8988T (cell line): ENCODE measurements around the gene ADSS1.

Source experiments
- DNase-seq: peaks from one replicate; pipeline ENCODE4 v3.0.0; 2011

ADSS1 gene

DNA sequence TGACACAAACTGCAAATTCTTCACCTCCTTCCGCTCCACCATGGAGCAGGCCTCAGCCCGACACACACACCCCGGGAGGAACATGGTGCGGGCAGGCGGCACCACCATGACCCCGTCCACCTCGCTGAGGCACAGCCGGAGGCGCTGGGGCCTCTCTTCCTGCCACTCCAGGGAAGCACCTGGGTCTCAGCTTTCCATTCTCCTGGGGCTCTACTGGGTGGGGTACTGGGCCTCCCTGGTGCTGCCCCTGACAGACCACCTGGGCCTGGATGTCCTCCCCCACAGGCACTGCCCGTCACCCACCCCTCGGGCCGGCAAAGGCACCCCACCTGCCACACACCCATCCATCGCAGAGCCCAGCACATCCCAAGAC, 61.7 kb downstream of the ADSS1 start:
- DNase-seq, result no peak

GRCh38 chr14:104786091-104786586, 62.1 kb downstream of the ADSS1 start:
- no peak for DNase-seq

DNA sequence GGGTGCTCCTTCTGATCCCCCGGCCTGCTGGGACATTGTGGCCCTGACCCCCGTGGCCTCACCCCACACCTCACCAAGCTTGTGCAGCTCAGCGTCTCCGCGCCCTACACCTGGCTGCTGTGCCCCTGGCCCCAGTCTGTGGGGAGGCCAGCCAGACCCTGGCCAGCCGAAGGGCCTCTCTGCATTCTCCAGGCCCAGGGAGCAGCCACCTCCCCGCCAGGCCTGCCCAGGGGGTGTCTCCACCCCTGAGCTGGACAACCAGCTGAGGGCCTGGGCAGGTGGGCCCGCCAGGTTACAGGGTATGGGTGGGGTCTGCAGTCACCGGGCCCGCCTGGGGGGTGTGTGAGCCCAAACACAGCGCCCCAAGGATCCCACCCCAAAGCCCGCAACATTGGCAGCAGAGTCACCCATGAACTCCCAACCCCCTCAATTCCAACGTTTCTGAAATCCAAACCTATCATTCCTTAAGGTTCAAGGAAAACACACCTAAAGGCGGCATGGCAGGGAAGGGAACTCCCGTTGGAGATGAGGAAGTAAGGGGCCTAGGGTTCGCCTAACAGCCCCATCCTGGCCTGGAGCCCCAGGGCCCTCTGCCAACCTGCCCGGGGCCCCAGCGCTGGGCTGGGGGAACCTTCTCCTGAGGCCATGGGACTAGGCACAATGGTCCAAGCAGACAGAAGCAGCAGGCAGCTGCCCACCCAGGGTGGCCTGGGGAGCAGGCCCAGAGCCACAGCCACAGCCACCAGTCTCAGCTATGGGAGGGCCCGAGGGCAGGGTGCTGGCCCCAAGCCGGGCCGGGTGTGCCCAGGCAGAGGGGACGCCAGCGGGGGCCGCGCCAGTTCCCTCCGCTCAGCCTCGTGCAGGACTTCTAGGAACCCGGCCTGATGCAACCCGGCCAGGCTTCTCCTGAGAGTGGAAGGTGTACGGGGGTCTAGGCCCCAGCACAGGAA, 63.0 kb downstream of the ADSS1 start:
- DNase-seq, result no peak

DNA sequence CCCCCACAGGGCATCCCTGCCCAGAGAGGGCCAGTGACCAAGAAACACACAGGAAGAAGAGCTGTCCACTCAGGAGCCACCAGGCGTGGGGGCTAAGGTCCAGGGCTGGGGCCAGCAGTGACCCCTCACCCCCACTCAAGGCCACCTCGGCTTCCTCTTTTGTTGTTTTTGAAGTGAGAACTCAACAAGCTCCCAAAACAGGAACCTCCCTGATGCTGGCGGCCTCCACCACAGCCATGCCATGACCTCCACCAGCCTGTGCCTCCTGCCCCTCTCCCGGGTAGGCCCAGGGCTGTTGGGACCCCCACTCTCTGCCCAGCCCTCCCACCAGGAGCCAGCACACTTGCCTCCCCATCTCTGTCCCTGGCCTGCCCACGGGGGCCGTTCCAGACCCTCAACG, 63.7 kb downstream of the ADSS1 start:
- no peak for DNase-seq

DNA sequence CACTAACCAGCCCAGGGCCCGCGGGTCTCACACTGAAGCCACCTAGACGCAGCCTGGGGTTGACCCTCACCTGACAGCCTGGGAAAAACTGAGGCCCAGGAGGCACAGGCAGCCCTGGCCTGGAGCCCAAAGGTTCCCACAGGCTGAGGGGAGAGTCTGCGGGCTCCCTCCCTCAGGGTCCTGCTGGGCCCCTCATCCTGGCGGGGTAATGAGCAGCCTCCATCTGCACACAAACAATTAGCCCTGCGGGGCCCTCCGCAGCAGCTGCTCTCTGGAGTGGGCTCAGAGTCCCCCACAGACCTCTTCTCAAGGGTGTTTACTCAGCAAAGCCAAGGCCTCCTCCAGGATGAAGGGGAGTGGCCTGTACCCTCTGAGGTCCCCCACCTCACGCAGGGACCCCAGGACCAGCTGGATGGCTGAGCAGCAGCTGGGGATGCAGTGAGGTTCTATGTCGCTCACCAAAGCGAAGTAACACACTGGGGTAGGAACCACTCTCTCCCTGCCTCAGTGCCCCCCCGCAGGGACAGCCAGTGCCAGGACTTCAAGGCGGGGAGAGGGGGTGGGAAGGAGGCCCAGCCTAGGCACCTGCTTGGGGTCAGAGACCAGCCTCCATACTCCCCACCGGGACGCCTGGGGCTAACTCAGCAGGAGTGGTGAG, 64.3 kb downstream of the ADSS1 start:
- no peak for DNase-seq

- DNase-seq, result no peak
Measured at GRCh38 chr14:104788873-104789663, 65.0 kb downstream of the ADSS1 start.

GRCh38 chr14:104789752-104790743, 66.0 kb downstream of the ADSS1 start:
- DNase-seq, result no peak

DNA sequence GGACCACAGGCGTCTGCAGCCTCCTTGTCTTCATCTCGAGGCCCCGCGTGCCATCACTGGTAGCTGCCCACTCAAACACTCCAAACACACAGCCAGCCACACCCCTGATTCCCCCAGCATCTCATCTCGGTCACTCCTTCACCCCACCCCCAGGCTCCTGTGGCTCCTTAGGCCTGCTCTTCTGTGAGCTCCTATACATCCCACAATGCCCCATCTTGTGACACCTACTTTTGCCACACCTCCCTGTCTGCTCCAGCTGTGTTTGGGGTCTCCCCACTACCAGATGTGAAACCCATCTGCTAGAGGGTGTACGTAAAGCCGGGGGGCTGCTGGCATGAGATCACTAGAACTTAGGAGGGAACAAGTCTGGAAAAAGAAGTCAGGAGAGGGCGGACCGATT, 67.4 kb downstream of the ADSS1 start:
- DNase-seq, result no peak

- no peak for DNase-seq
Measured at GRCh38 chr14:104792101-104792884, 68.3 kb downstream of the ADSS1 start.

DNA sequence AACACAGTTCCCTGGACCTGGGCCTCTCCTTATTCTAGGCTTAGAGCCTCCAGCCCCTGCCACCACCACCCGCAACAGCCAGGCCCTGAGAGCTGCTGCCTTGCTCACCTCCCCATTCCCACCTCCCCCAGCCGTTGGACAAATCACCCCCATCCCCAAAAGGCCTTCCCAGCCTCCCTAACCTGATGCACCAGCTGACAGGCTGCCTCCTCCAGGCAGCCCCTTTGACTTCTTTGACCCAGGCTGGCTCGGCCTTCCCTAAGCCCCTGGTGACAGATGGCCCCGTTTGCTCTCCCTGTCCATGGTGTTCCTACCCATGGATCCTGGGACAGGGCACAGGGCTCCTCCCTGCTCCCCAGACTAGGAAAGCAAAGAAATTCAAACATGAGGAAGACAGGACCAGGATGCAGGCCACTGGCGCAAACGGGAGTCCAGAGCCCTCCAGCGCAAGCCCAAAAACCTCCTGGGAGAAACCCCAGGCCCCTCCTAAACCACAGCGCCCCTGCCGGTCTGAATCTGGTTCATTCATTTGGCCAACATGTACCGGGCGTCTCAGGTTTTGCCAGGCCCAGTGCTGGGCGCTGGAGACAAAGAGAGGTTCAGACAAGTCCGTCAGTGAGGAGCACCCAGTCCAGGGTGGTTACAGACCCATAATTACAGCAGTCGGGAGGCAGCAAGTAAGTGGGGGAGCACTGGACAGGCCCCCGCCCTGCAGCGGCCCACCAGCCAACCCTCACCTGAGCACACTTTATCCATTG, 69.1 kb downstream of the ADSS1 start:
- peak; percentile 89 for DNase-seq

DNA sequence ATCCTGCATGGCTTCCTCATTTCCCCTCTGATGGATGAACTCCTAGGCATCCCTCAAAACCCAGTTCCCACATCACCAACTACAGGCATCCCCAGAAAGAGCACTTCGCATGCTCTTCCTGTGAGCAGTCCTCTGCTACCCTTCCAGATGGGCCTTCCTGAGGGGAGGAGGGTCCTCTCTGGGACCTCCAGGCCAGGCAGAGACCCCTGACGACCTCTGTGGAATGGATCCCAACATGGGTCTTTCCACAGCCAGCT, 69.6 kb downstream of the ADSS1 start:
- no peak for DNase-seq

DNA sequence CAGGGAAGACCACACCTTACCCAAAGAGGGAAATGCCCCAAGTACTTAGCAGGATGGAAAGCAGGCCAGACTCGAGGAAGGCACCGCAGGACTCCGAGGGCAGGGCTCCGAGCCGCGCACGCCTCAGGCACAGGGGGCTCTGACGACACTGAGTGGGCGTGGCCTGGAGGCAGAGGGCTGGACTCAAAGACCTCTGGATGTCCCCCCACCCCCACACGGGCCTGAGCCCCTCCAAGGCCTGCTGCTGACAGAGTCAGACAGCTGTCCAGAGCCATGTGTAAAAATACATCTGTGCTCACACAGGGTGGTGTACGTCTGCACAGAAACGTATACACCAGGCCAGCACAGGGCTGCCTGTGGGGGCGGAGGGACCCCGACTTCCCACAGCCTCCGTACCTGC, 70.1 kb downstream of the ADSS1 start:
- peak; percentile 93 for DNase-seq

DNA sequence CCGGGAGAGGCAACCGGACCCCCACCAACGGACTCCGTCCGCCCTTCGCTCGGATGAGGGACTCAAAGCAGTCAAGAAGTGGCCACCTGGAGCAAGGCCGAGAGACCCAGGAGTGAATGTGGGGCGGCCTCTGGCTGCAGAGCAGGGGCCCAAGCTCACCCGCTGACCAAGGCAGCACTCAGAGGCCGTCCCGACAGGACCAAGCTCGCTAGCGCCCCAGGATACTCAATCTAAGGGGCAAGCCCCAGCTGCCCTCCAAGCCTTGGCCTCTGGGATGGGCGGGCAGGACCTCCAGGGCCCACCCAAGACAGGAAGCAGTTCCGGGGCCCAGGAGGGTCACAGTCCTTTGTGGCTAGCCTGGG, 70.6 kb downstream of the ADSS1 start:
- peak; percentile 81 for DNase-seq

- peak; percentile 83 for DNase-seq
Measured at GRCh38 chr14:104794993-104795780, 71.2 kb downstream of the ADSS1 start, which contains the start of gene AKT1. AKT1 (minus strand) TSS chr14:104795748; CDS start chr14:104792643, 3,105 bp downstream.

DNA sequence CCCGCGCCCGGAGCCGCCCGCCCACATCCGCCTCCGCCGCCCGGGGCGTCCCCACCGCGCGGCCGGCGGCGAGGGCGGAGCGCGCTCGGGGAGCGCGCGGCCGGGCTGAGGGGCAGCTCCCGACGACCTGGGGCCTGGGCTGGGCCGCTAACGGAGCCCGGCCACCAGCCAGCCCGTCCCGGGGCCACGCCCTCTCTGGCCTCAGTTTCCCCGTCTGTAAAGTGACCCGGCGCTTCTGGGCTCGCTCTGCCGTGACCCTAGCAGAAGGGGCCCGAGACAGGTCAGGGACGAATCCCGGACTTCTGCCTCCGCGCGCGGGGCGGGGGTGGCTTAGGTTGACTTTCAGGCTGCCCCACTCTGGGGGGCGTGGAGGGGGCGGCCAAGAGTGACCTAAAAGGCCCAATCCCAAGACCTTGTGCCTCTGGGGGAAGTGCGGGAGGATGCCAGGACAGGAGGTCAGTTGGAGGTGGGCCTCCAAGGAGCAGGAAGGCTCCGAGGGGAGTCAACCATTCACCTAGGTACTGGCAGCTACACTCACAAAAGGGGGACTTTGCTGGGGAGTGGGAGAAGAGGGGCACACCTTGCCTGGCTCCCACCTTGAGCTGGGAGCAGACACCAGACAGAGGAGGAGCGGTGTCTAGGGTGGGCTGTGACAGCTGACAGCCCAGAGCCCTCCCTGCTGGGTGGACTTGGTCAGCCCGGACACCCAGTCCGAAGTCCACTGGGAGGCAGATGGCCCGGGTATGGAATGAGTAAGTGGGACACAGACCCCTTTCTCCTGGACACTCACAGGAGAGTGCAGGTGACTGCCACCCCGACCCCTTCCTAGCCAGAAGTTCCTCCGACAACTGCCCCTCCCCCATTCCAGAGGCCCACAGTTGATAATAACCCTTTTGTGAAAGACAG, 72.0 kb downstream of the ADSS1 start:
- peak; percentile 99 for DNase-seq

GRCh38 chr14:104796687-104797081, 72.7 kb downstream of the ADSS1 start:
- DNase-seq, result no peak
